CD4-positive, CD25-positive, alpha-beta regulatory T cell (primary cell): ENCODE data around the gene SYNGR1. TPM values are rescaled to one million over a fixed set of nuclear protein-coding genes. Genes with fewer than 3 reads are reported as not detected.

Experiments used
- ATAC-seq, 2 donors: fragments of 150-1000 bp; cut with Tn5 transposase; one replicate each; pipeline ENCODE4 v1.10.0; 2021; ENCODE audit warnings: low read depth in 2 of 2, moderate number of reproducible peaks in 2 of 2, moderate library complexity in 1 of 2
- DNase-seq, 3 donors: peaks; one replicate each; pipeline versions ENCODE4 v3.0.0 to v3.0.0-alpha.2; 2012 to 2022; ENCODE audit warnings: mixed read lengths in 1 of 3
- H3K27ac ChIP-seq: one replicate; pipeline ENCODE4 v1.7.0; 2013; ENCODE audit warnings: mild to moderate bottlenecking, low read length; ENCODE audit not compliant: insufficient read depth, poor library complexity, severe bottlenecking
- H3K27me3 ChIP-seq: one replicate; pipeline ENCODE4 v1.7.0; 2013; ENCODE audit warnings: low read length; ENCODE audit not compliant: control insufficient read depth, insufficient read depth
- H3K36me3 ChIP-seq: one replicate; pipeline ENCODE4 v1.7.0; 2013; ENCODE audit warnings: mild to moderate bottlenecking, low read length, moderate library complexity; ENCODE audit not compliant: control insufficient read depth, insufficient read depth
- H3K4me1 ChIP-seq: 2 replicates; pipeline ENCODE4 v1.7.0; 2013; ENCODE audit warnings: mild to moderate bottlenecking, low read length; ENCODE audit not compliant: insufficient read depth, control insufficient read depth, poor library complexity, severe bottlenecking
- H3K4me3 ChIP-seq: one replicate; pipeline ENCODE4 v1.7.0; 2013; ENCODE audit warnings: low read depth, mild to moderate bottlenecking, low read length, moderate library complexity
- H3K9me3 ChIP-seq, 2 experiments: 1 replicate in 1 of 2; 2 replicates in 1 of 2; pipeline ENCODE4 v1.7.0; 2013; ENCODE audit warnings: low read length in 2 of 2, mild to moderate bottlenecking in 1 of 2, moderate library complexity in 1 of 2; ENCODE audit not compliant: control insufficient read depth in 2 of 2
- H3K27ac Mint-ChIP-seq, 3 donors: one replicate each; pipeline ENCODE4 v1.8.0; 2020 to 2022; ENCODE audit warnings: mild to moderate bottlenecking in 3 of 3, mixed read lengths in 3 of 3, moderate library complexity in 2 of 3
- H3K27me3 Mint-ChIP-seq: one replicate; pipeline ENCODE4 v1.8.0; 2022; ENCODE audit warnings: mild to moderate bottlenecking, mixed read lengths
- H3K36me3 Mint-ChIP-seq: one replicate; pipeline ENCODE4 v1.8.0; 2020; ENCODE audit warnings: mixed read lengths
- H3K4me1 Mint-ChIP-seq, 4 donors: one replicate each; pipeline ENCODE4 v1.8.0; 2020 to 2022; ENCODE audit warnings: mixed read lengths in 4 of 4, mild to moderate bottlenecking in 1 of 4
- H3K4me3 Mint-ChIP-seq, 4 donors: one replicate each; pipeline ENCODE4 v1.8.0; 2020 to 2022; ENCODE audit warnings: mild to moderate bottlenecking in 4 of 4, mixed read lengths in 4 of 4, moderate library complexity in 3 of 4
- H3K9me3 Mint-ChIP-seq, 7 donors: one replicate each; pipeline ENCODE4 v1.8.0; 2020 to 2022; ENCODE audit warnings: mixed read lengths in 7 of 7, mild to moderate bottlenecking in 3 of 7, moderate library complexity in 2 of 7
- polyA plus RNA-seq, 4 donors: library from polyadenylated mRNA; unstranded; fragments of 300-500 nt; fragmentation: Illumina TruSeq; gene quantifications; one replicate each; pipeline ENCODE4 v1.2.3, GENCODE V29; 2021
- total RNA-seq: library from RNA; stranded (reverse); gene quantifications from one replicate; pipeline ENCODE4 v1.2.3, GENCODE V29; 2022

Gene SYNGR1
- total and polyA plus RNA-seq, 5 donors from 2014 or later, result 0.22 to 1.1 (median 0.59) TPM

GRCh38 chr22:39431821-39432251 lies 82.0 kb downstream of the SYNGR1 start:
- H3K27me3 Mint-ChIP-seq, result no peaks in the 10 kb centered on the region

GRCh38 chr22:39432361-39432811 lies 82.6 kb downstream of the SYNGR1 start:
- H3K27me3 Mint-ChIP-seq, result no peaks in the 10 kb centered on the region
- DNase-seq, result no peak
- H3K27ac Mint-ChIP-seq, result no peak overlapping the region
- peaks cover 0 to 4% (median 1%) of the 10 kb centered on the region in 4 donors for H3K4me1 Mint-ChIP-seq
- no peaks in the 10 kb centered on the region for H3K9me3 Mint-ChIP-seq
- Histone ChIP-seq H3K4me1 (peaks cover 4% of the 10 kb centered on the region), H3K27ac (no peak overlapping the region), H3K4me3 (no peak overlapping the region), H3K36me3 (peaks cover 47% of the 10 kb centered on the region), H3K9me3 (no peaks in the 10 kb centered on the region), H3K27me3 (no peaks in the 10 kb centered on the region)
- peaks cover 10% of the 10 kb centered on the region for H3K36me3 Mint-ChIP-seq
- no peak overlapping the region for H3K4me3 Mint-ChIP-seq
- no peak for ATAC-seq

More at GRCh38 chr22:39431821-39432251, 82.0 kb downstream of the SYNGR1 start:
- no peaks in the 10 kb centered on the region for H3K9me3 Mint-ChIP-seq
- H3K4me1 Mint-ChIP-seq, result no peaks in the 10 kb centered on the region
- H3K27ac Mint-ChIP-seq, result no peak overlapping the region
- H3K36me3 Mint-ChIP-seq, result peaks cover 10% of the 10 kb centered on the region
- peaks cover 53% of the 10 kb centered on the region for H3K36me3 ChIP-seq
- no peaks in the 10 kb centered on the region for H3K4me1 ChIP-seq
- DNase-seq, result no peak
- H3K9me3 ChIP-seq, result no peaks in the 10 kb centered on the region
- no peak overlapping the region for H3K4me3 Mint-ChIP-seq
- no peaks in the 10 kb centered on the region for H3K27me3 ChIP-seq
- no peak for ATAC-seq
- H3K4me3 ChIP-seq, result no peak overlapping the region
- no peak overlapping the region for H3K27ac ChIP-seq

- H3K36me3 ChIP-seq, result peaks cover 36% of the 10 kb centered on the region
- H3K4me1 ChIP-seq, result peaks cover 12% of the 10 kb centered on the region
- Mint-ChIP-seq H3K36me3 (peaks cover 10% of the 10 kb centered on the region), H3K27ac (no peak overlapping the region), H3K9me3 (no peaks in the 10 kb centered on the region), H3K4me3 (no peak overlapping the region), H3K4me1 (peaks cover 0 to 7% (median 2%) of the 10 kb centered on the region in 4 donors), H3K27me3 (no peaks in the 10 kb centered on the region)
- no peak for ATAC-seq
- H3K9me3 ChIP-seq, result no peaks in the 10 kb centered on the region
- H3K4me3 ChIP-seq, result no peak overlapping the region
- DNase-seq, result no peak
- no peak overlapping the region for H3K27ac ChIP-seq
- no peaks in the 10 kb centered on the region for H3K27me3 ChIP-seq
These were observed 83.9 kb downstream of the SYNGR1 start for GRCh38 chr22:39433476-39434242.

DNA sequence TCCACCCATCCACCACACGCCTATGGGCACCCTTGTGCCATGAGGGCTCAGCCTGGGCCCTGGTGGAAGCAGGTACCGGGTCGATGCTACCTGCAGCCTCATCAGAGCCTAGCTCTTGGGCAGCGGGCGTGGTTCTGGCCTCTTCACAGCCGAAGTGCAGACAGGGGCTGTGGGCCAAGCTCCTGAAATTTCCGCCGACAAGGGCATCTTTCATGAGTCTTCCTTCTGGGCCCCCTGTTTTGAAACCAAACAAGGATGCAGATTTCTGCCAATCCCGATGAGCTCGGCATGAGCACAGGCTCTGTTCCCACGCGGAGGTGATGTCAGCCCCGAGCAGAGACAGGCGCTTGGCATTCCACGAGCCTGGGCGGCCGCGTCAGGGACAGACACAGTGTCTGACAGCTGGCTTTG lies 84.5 kb downstream of the SYNGR1 start:
- Mint-ChIP-seq H3K4me1 (peaks cover 0 to 7% (median 4%) of the 10 kb centered on the region in 4 donors), H3K27me3 (peaks cover 5% of the 10 kb centered on the region), H3K36me3 (peaks cover 6% of the 10 kb centered on the region), H3K27ac (no peak overlapping the region), H3K4me3 (no peak overlapping the region), H3K9me3 (no peaks in the 10 kb centered on the region)
- Histone ChIP-seq H3K27ac (no peak overlapping the region), H3K9me3 (no peaks in the 10 kb centered on the region), H3K4me3 (no peak overlapping the region), H3K27me3 (peaks cover 1% of the 10 kb centered on the region), H3K4me1 (peaks cover 12% of the 10 kb centered on the region), H3K36me3 (peaks cover 31% of the 10 kb centered on the region)
- no peak for DNase-seq
- ATAC-seq, result no peak

GRCh38 chr22:39434721-39435120 lies 84.9 kb downstream of the SYNGR1 start:
- peaks cover 2% of the 10 kb centered on the region for H3K27me3 ChIP-seq
- H3K27ac ChIP-seq, result no peak overlapping the region
- Mint-ChIP-seq H3K27ac (no peak overlapping the region), H3K9me3 (no peaks in the 10 kb centered on the region), H3K36me3 (peaks cover 6% of the 10 kb centered on the region), H3K27me3 (peaks cover 6% of the 10 kb centered on the region), H3K4me1 (peaks cover 0 to 7% (median 5%) of the 10 kb centered on the region in 4 donors), H3K4me3 (peak overlapping the region in 1 of 4 donors; percentile 32)
- peaks cover 30% of the 10 kb centered on the region for H3K36me3 ChIP-seq
- no peak overlapping the region for H3K4me3 ChIP-seq
- no peaks in the 10 kb centered on the region for H3K9me3 ChIP-seq
- no peak for ATAC-seq
- H3K4me1 ChIP-seq, result peaks cover 12% of the 10 kb centered on the region
- no peak for DNase-seq

Other genes with a start within 250 kb of the SYNGR1 start
- 102 TPM for gene CBX7, start 197.3 kb upstream of the SYNGR1 start, total RNA-seq
- 10 to 100 TPM; 27.7 to 44.6 (median 35.4) TPM for gene CBX7, start 197.3 kb upstream of the SYNGR1 start, polyA plus RNA-seq
- gene PDGFB, start 105.0 kb upstream of the SYNGR1 start, total RNA-seq, result 1.7 TPM
- gene PDGFB, start 105.0 kb upstream of the SYNGR1 start, polyA plus RNA-seq, result 1 to 10 TPM in 3 of 4 donors, under 1 TPM in 1; 0.63 to 6.3 (median 4.7) TPM
- gene RPL3, start 30.4 kb upstream of the SYNGR1 start, total RNA-seq, result 2,127 TPM
- 1,000 to 10,000 TPM; 1,978 to 4,217 (median 3,375) TPM for gene RPL3, start 30.4 kb upstream of the SYNGR1 start, polyA plus RNA-seq
- 20.2 TPM for gene TAB1, start 49.8 kb downstream of the SYNGR1 start, total RNA-seq
- 1 to 10 TPM; 2.5 to 6.2 (median 2.8) TPM for gene TAB1, start 49.8 kb downstream of the SYNGR1 start, polyA plus RNA-seq
- 0.12 TPM for gene MGAT3, start 107.0 kb downstream of the SYNGR1 start, total RNA-seq
- not detected for gene MGAT3, start 107.0 kb downstream of the SYNGR1 start, polyA plus RNA-seq
- 16.0 TPM for gene MIEF1, start 152.3 kb downstream of the SYNGR1 start, total RNA-seq
- 10 to 100 TPM; 24.0 to 39.8 (median 29.8) TPM for gene MIEF1, start 152.3 kb downstream of the SYNGR1 start, polyA plus RNA-seq
- 246 TPM for gene ATF4, start 170.6 kb downstream of the SYNGR1 start, total RNA-seq
- 10 to 100 TPM; 58.2 to 75.2 (median 69.1) TPM for gene ATF4, start 170.6 kb downstream of the SYNGR1 start, polyA plus RNA-seq
- 42.9 TPM for gene RPS19BP1, start 182.8 kb downstream of the SYNGR1 start, total RNA-seq
- 100 to 1,000 TPM; 102 to 117 (median 110) TPM for gene RPS19BP1, start 182.8 kb downstream of the SYNGR1 start, polyA plus RNA-seq
- 10.6 TPM for gene CACNA1I, start 220.8 kb downstream of the SYNGR1 start, total RNA-seq
- under 1 TPM; 0.06 to 0.45 (median 0.30) TPM for gene CACNA1I, start 220.8 kb downstream of the SYNGR1 start, polyA plus RNA-seq